GM12892 (cell line): ENCODE data around the gene LITAF.

Experiments used
- POLR2A ChIP-seq: IDR thresholded peaks from 2 replicates; pipeline ENCODE4 v1.6.1; 2011; ENCODE audit warnings: low read depth, low read length, control low read depth
- POLR2AphosphoS5 ChIP-seq: IDR thresholded peaks from 2 replicates; pipeline ENCODE4 v1.6.1; 2011; ENCODE audit warnings: low read depth, low read length, control low read depth
- TAF1 ChIP-seq: IDR thresholded peaks from 2 replicates; pipeline ENCODE4 v1.6.1; 2011; ENCODE audit warnings: low read depth, mild to moderate bottlenecking, control low read depth, low read length, borderline replicate concordance

DNA sequence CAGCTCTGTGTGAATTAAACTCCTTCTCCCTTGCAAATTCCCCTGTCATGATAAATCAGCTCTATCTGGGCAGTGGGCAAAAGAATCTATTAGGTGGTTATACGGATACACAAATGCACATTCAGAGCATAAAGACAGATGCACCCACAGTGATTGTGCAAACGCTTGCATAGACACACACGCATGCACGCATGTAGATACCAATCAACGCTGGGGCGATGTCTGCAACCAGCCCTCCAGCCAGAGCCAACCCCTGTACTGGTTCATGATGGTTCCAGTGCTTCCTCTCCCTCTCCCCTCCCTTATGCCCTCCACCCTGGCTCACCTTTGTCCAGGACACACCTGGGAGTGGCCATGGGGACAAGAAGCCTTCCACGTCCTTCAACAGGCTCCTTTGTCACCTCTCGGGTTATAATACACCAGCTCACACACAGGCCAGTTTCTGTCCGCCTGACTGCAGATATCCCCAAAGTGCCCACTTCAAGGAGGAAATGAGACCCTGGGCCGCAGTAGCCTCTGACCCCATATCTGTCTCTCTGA, 48.5 kb upstream of the LITAF start:
- no peak for TF ChIP-seq POLR2AphosphoS5
- no peak for TF ChIP-seq POLR2A
- no peak for TF ChIP-seq TAF1
